Stimulated activated CD4-positive, alpha-beta T cell treated with anti-CD3 and anti-CD28 coated beads, Interleukin-2, amount 100 ng/mL, for 24 hours (primary cell): ENCODE data around the gene TADA2A.

Experiments
- DNase-seq, 2 donors: peaks; one replicate each; pipeline ENCODE4 v3.0.0-alpha.2; 2020

The TADA2A gene

GRCh38 chr17:37406635-37407461 lies at the start of gene TADA2A, which contains the start of gene ACACA:
TADA2A (plus strand) TSS chr17:37406886; CDS start chr17:37411366, 4,480 bp downstream.
ACACA (minus strand) TSS chr17:37406836; CDS start chr17:37406299, 537 bp downstream.
- DNase-seq: peak; percentile 80 to 83

- DNase-seq: peak; percentile 43 to 56
Measured at GRCh38 chr17:37358098-37358829, 48.4 kb upstream of the TADA2A start.

- DNase-seq: peak; percentile 87 to 94
Measured at GRCh38 chr17:37358830-37359681, 47.6 kb upstream of the TADA2A start.

GRCh38 chr17:37359682-37360188 lies 47.0 kb upstream of the TADA2A start:
- DNase-seq: no peak

- DNase-seq: no peak
Measured at GRCh38 chr17:37360632-37361031, 46.1 kb upstream of the TADA2A start.

- no peak for DNase-seq
Measured at GRCh38 chr17:37361543-37361942, 45.1 kb upstream of the TADA2A start.

GRCh38 chr17:37365589-37365988 lies 41.1 kb upstream of the TADA2A start:
- DNase-seq: no peak

- DNase-seq: no peak
Measured at GRCh38 chr17:37368577-37368976, 38.1 kb upstream of the TADA2A start.

GRCh38 chr17:37373530-37374159 lies 33.0 kb upstream of the TADA2A start:
- DNase-seq: peak; percentile 64 to 68

GRCh38 chr17:37375706-37376105 lies 31.0 kb upstream of the TADA2A start, which contains the start of gene C17orf78:
C17orf78 (plus strand) TSS chr17:37375985; CDS start chr17:37376093, 108 bp downstream.
- DNase-seq: no peak

GRCh38 chr17:37382056-37382455 lies 24.6 kb upstream of the TADA2A start:
- DNase-seq: no peak

- no peak for DNase-seq
Measured at GRCh38 chr17:37384560-37385149, 22.0 kb upstream of the TADA2A start.

GRCh38 chr17:37385474-37385990 lies 21.2 kb upstream of the TADA2A start:
- no peak for DNase-seq

GRCh38 chr17:37386462-37386861 lies 20.2 kb upstream of the TADA2A start:
- DNase-seq: no peak

GRCh38 chr17:37388266-37388665 lies 18.4 kb upstream of the TADA2A start:
- DNase-seq: no peak

- no peak for DNase-seq
Measured at GRCh38 chr17:37389160-37389559, 17.5 kb upstream of the TADA2A start.

- DNase-seq: no peak
Measured at GRCh38 chr17:37391146-37391545, 15.5 kb upstream of the TADA2A start.

- no peak for DNase-seq
Measured at GRCh38 chr17:37392024-37392590, 14.6 kb upstream of the TADA2A start.

- DNase-seq: no peak
Measured at GRCh38 chr17:37393352-37393751, 13.3 kb upstream of the TADA2A start.

- DNase-seq: no peak
Measured at GRCh38 chr17:37399265-37399803, 7.4 kb upstream of the TADA2A start.

GRCh38 chr17:37400505-37400904 lies 6.2 kb upstream of the TADA2A start:
- no peak for DNase-seq
